HUES6 (cell line): ENCODE data around the gene IRAG1.

Experiments
- H3K27ac ChIP-seq: 2 replicates; pipeline ENCODE4 v1.7.0; 2013; ENCODE audit warnings: low read depth, mild to moderate bottlenecking, low read length, inconsistent platforms
- H3K27me3 ChIP-seq: 2 replicates; pipeline ENCODE4 v1.6.1; 2013; ENCODE audit warnings: low read length; ENCODE audit not compliant: control insufficient read depth, insufficient read depth
- H3K36me3 ChIP-seq: 2 replicates; pipeline ENCODE4 v1.6.1; 2013; ENCODE audit warnings: low read length; ENCODE audit not compliant: control insufficient read depth, insufficient read depth
- H3K4me1 ChIP-seq: 2 replicates; pipeline ENCODE4 v1.6.1; 2013; ENCODE audit warnings: low read length; ENCODE audit not compliant: control insufficient read depth, insufficient read depth
- H3K4me3 ChIP-seq: 2 replicates; pipeline ENCODE4 v1.5.1; 2013; ENCODE audit warnings: low read depth, low read length
- H3K9ac ChIP-seq: one replicate; pipeline ENCODE4 v1.6.1; 2013; ENCODE audit warnings: mild to moderate bottlenecking, low read length
- H3K9me3 ChIP-seq: 2 replicates; pipeline ENCODE4 v1.6.1; 2013; ENCODE audit warnings: low read depth, low read length; ENCODE audit not compliant: control insufficient read depth, insufficient read depth

Gene IRAG1

GRCh38 chr11:10653946-10654810 lies 39.4 kb downstream of the IRAG1 start:
- Histone ChIP-seq H3K36me3 (no peaks in the 10 kb centered on the region), H3K9ac (no peak overlapping the region), H3K27ac (no peak overlapping the region), H3K9me3 (no peaks in the 10 kb centered on the region), H3K27me3 (no peaks in the 10 kb centered on the region), H3K4me3 (no peak overlapping the region), H3K4me1 (peaks cover 10% of the 10 kb centered on the region; the same call in 1 of the 2 replicates)

DNA sequence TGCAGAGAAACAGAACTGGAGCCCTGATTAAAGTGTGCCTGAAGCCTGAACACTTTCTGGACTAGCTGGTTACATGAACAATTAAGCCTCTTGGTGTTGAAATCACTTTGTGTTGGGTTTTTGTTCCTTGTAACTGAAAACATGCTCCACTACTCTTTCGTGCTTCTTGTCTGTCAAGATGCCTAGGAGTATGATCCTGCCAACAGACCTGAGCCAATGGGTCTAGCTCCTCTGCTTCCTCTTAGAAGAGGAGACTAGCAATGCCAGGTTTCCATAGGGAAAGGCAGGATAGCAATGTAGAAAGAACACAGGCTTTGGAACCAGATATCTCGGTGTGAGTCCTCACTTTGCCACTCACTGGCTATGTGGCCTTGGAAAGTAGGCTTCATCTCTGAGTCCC lies 40.3 kb downstream of the IRAG1 start:
- H3K9ac ChIP-seq: no peak overlapping the region
- peaks cover 9% of the 10 kb centered on the region; the same call in 1 of the 2 replicates for H3K4me1 ChIP-seq
- H3K27me3 ChIP-seq: no peaks in the 10 kb centered on the region
- no peak overlapping the region for H3K27ac ChIP-seq
- no peaks in the 10 kb centered on the region for H3K36me3 ChIP-seq
- no peaks in the 10 kb centered on the region for H3K9me3 ChIP-seq
- no peak overlapping the region for H3K4me3 ChIP-seq

- no peak overlapping the region for H3K27ac ChIP-seq
- H3K36me3 ChIP-seq: no peaks in the 10 kb centered on the region
- 0 out of 2 replicates have a peak, but pooled peaks cover 2% of the 10 kb centered on the region for H3K4me1 ChIP-seq
- H3K9ac ChIP-seq: no peak overlapping the region
- no peaks in the 10 kb centered on the region for H3K9me3 ChIP-seq
- H3K27me3 ChIP-seq: no peaks in the 10 kb centered on the region
- no peak overlapping the region for H3K4me3 ChIP-seq
Measured at GRCh38 chr11:10651656-10652361, 41.7 kb downstream of the IRAG1 start.

DNA sequence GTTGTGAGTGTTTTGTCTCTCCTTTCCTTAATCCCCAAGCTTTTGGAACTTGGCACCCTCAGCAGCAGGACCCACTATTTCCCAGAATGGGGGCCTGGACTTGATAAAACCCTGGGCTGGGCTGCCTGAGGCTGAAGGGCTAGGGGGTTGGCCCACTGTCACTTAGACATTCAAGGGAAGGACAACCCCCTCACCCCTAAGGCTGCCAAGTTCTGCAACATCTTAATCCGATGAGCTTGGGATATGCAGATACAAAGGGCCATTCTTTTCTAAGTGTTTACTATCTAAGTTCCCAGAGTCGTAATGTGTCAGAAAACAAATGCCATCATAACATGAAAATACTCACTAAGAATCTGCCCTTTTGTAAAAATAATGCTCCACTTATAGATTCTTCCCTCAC lies 42.9 kb downstream of the IRAG1 start:
- Histone ChIP-seq H3K4me3 (no peak overlapping the region), H3K27me3 (no peaks in the 10 kb centered on the region), H3K9me3 (no peaks in the 10 kb centered on the region), H3K27ac (no peak overlapping the region), H3K4me1 (0 out of 2 replicates have a peak, but pooled peaks cover 2% of the 10 kb centered on the region), H3K36me3 (no peaks in the 10 kb centered on the region), H3K9ac (no peak overlapping the region)

DNA sequence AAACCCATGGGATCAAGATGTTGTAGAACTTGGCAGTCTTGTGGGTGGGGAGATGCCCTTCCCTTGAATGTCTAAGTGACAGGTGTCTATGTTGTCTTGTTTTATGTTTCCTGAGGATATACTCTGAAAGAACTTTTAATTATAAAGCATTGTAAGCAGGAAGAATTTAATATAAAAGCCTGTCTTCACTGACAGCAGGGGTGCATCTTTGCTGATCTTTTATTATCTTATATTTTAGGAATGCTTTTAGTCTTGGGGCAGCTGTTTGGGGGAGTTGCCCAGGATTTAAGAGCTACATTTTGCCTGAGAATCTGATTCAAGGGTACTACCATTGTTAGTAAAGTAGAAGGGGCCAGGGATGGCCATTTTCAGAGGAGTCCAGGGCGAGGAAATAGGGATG lies 43.4 kb downstream of the IRAG1 start:
- 0 out of 2 replicates have a peak, but pooled peaks cover 2% of the 10 kb centered on the region for H3K4me1 ChIP-seq
- H3K27me3 ChIP-seq: no peaks in the 10 kb centered on the region
- no peaks in the 10 kb centered on the region for H3K36me3 ChIP-seq
- no peak overlapping the region for H3K27ac ChIP-seq
- H3K4me3 ChIP-seq: no peak overlapping the region
- H3K9ac ChIP-seq: no peak overlapping the region
- H3K9me3 ChIP-seq: no peaks in the 10 kb centered on the region

DNA sequence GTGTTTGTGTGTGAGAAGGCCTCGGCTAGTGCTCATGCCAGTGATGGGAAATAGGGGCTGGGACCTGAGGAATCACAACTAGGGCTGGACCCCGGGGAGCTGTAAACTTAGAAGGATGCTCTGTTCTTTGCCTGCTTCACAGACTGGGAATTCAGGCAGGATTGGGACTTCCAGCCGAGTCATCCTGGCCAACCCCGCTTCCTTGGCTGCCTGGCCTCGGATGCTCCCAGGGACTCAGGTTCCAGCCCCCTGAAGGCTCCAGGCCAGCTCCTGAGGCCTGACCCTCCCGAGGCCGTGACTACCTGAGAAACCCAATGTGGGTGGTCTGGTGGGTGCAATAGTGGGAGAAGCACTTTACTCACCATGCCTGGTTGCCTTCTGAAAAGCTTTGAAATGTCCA lies 44.7 kb downstream of the IRAG1 start:
- Histone ChIP-seq H3K9me3 (no peaks in the 10 kb centered on the region), H3K4me1 (0 out of 2 replicates have a peak, but pooled peaks cover 2% of the 10 kb centered on the region), H3K4me3 (no peak overlapping the region), H3K36me3 (no peaks in the 10 kb centered on the region), H3K9ac (no peak overlapping the region), H3K27me3 (no peaks in the 10 kb centered on the region), H3K27ac (no peak overlapping the region)

DNA sequence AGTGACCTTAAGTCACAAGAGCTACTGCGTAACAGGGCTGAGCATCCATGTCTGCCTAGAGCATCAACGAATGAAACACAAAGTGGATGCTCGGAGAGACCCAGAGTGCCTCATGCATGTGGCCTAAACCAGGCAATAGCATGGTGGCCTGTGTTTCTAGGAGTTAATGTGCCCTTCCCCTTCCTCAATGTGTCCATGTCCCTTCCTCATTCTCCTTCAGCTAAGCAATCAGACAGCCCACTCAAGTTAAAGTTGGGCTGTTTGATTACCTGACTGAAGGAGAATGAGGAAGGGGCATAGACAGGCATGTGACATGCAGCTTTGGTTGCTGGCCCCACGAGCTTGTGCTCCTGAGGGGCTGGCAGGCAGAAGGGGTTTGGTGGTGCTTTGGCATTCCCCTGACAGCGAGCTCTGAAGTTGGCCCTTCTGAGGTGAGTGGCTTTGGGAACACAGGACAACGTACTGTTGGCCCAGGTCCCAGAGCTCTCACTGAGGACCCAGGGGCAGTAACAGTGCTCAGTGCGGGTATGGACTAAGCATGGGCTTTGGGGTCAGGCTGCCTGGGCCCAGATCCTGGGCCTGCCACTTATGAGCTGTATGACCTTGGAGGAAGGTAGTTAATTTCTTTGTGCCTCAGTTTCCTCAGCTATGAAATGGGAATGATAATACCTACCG lies 46.7 kb downstream of the IRAG1 start:
- no peaks in the 10 kb centered on the region for H3K9me3 ChIP-seq
- no peaks in the 10 kb centered on the region for H3K27me3 ChIP-seq
- H3K27ac ChIP-seq: no peak overlapping the region
- H3K4me1 ChIP-seq: no peaks in the 10 kb centered on the region
- H3K9ac ChIP-seq: no peak overlapping the region
- H3K36me3 ChIP-seq: no peaks in the 10 kb centered on the region
- no peak overlapping the region for H3K4me3 ChIP-seq

DNA sequence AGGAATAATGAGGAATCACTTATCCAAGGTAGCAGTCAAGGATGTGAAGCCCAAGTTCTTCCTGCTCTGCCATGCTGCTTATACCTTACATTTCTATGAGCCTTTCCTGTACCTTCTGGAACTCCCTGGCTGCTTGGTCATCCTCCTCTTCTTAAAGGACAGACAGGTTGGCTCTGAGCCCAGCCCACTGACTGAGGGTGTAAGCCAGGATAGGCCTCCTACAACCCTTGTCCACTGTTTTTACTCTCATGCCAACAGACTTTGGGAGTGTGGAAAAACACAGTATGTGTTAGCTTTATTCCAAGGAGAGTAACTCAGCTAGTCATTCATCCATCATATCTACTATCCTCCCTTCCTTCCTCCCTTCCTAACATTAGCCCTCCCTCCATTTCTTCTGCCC lies 47.5 kb downstream of the IRAG1 start:
- H3K9me3 ChIP-seq: no peaks in the 10 kb centered on the region
- no peak overlapping the region for H3K4me3 ChIP-seq
- H3K9ac ChIP-seq: no peak overlapping the region
- H3K4me1 ChIP-seq: no peaks in the 10 kb centered on the region
- H3K27ac ChIP-seq: no peak overlapping the region
- H3K27me3 ChIP-seq: no peaks in the 10 kb centered on the region
- H3K36me3 ChIP-seq: no peaks in the 10 kb centered on the region

DNA sequence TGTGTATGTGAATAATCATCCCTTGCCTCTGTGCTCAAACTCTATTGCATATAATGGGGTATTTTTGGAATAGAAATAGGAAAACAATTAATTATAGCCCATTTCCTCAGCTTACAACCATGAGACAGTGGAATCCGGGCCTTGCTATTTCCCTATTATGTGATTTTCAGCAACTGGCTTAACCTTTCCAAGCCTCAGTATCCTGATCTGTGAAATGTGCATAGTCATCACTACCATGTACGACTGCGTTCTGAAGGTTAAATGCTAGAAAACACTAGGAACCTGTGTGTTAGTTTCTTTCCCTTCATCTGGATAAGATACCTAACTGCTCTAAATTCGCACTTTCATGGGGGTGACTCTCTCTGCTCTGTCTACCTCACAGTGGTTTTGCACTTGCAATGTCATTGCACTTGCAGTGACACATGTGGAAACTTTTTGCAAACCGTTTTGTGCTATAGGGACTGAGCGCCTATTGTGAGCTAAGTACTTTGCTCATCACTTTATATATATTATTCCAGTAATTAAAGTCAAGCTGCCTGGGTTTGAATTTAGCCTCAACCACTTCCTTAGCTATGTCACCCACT lies 48.3 kb downstream of the IRAG1 start:
- no peak overlapping the region for H3K9ac ChIP-seq
- H3K36me3 ChIP-seq: no peaks in the 10 kb centered on the region
- H3K9me3 ChIP-seq: no peaks in the 10 kb centered on the region
- H3K27ac ChIP-seq: no peak overlapping the region
- H3K4me1 ChIP-seq: no peaks in the 10 kb centered on the region
- no peaks in the 10 kb centered on the region for H3K27me3 ChIP-seq
- no peak overlapping the region for H3K4me3 ChIP-seq
